Gastrocnemius medialis (tissue), 4 donors: Measurements from ENCODE around the gene HDAC4.
A peak's percentile ranks its signal among the peaks of the same experiment; 100 is the strongest.

ENCODE experiments used
- CTCF ChIP-seq, 5 experiments: fragments of 450-650 bp in 3 of 5; fragments of 200-600 bp in 2 of 5; sonication (generic) in 2 of 5; IDR thresholded peaks in 4 of 5; conservative IDR thresholded peaks in 1 of 5; 1 replicate in 4 of 5; 2 replicates in 1 of 5; pipeline ENCODE4 v1.5.1; 2016 to 2019; ENCODE audit warnings: antibody characterized with exemption in 5 of 5, mild to moderate bottlenecking in 3 of 5, moderate library complexity in 3 of 5
- POLR2A ChIP-seq, 2 donors: fragments of 450-650 bp; IDR thresholded peaks; one replicate each; pipeline ENCODE4 v1.6.1; 2017; ENCODE audit warnings: antibody characterized with exemption in 2 of 2, mild to moderate bottlenecking in 2 of 2, moderate library complexity in 2 of 2

GRCh38 chr2:239184968-239185903, 215.6 kb downstream of the HDAC4 start:
- TF ChIP-seq CTCF (IDR thresholded peaks at IDR 0.05 in 4 of 5, conservative IDR thresholded peaks at IDR 0.05 in 1 of 5), result no peak
- TF ChIP-seq POLR2A (IDR thresholded peaks at IDR 0.05), result peak in 1 of 2 donors; percentile 3
